GM12872 (cell line): ENCODE data around the gene GRK5.

Experiments
- TF ChIP-seq, protein P1 (sequence below): IDR thresholded peaks from 3 replicates; pipeline ENCODE4 v1.5.1; 2011; ENCODE audit warnings: low read depth, mild to moderate bottlenecking, low read length, moderate library complexity; ENCODE audit not compliant: insufficient read depth

GRK5 gene

DNA sequence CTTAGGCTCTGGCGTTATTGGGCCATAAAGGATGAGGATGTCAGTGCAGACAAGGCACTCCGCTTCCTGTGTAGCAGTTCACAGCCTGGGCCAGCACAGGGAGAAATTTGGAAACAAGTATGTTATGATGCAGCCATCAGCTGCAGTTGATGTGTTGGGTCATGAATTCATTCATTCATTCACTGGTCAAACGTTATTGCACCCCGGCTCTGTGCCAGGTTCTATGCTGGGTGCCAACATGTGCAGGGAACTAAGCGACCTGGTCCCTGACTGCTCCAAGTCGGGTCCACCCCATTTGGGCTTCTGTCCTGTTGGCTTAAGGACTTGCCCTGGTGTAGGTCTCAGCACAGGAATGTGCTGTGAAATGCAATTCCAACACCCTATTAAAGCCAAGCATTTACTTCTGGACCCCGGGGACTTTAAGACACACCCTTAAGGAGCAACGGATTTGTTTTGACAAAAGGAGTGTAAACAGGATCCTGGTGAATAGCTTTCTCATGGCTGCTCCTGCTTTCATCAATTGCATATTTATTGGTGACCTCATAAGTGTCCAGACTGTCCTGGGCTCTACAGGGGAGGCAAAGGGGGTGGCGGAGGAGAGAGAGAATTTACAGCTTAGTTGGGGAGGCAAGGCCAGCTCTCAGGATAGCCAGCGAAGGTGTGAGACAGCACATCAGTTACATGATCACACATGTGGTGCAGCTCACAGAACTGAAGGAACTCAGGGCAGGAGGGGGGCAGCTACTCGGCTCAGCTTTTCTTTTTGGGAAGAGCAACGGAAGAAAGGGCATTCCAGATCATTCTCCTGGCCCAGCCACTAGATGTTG is 158.6 kb downstream of the GRK5 start:
- TF ChIP-seq, protein P1, sequence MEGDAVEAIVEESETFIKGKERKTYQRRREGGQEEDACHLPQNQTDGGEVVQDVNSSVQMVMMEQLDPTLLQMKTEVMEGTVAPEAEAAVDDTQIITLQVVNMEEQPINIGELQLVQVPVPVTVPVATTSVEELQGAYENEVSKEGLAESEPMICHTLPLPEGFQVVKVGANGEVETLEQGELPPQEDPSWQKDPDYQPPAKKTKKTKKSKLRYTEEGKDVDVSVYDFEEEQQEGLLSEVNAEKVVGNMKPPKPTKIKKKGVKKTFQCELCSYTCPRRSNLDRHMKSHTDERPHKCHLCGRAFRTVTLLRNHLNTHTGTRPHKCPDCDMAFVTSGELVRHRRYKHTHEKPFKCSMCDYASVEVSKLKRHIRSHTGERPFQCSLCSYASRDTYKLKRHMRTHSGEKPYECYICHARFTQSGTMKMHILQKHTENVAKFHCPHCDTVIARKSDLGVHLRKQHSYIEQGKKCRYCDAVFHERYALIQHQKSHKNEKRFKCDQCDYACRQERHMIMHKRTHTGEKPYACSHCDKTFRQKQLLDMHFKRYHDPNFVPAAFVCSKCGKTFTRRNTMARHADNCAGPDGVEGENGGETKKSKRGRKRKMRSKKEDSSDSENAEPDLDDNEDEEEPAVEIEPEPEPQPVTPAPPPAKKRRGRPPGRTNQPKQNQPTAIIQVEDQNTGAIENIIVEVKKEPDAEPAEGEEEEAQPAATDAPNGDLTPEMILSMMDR: no peak

- TF ChIP-seq, protein P1: no peak
Observed at GRCh38 chr10:119367841-119368549, 160.6 kb downstream of the GRK5 start.

GRCh38 chr10:119368581-119368980 is 161.2 kb downstream of the GRK5 start:
- TF ChIP-seq, protein P1: no peak

DNA sequence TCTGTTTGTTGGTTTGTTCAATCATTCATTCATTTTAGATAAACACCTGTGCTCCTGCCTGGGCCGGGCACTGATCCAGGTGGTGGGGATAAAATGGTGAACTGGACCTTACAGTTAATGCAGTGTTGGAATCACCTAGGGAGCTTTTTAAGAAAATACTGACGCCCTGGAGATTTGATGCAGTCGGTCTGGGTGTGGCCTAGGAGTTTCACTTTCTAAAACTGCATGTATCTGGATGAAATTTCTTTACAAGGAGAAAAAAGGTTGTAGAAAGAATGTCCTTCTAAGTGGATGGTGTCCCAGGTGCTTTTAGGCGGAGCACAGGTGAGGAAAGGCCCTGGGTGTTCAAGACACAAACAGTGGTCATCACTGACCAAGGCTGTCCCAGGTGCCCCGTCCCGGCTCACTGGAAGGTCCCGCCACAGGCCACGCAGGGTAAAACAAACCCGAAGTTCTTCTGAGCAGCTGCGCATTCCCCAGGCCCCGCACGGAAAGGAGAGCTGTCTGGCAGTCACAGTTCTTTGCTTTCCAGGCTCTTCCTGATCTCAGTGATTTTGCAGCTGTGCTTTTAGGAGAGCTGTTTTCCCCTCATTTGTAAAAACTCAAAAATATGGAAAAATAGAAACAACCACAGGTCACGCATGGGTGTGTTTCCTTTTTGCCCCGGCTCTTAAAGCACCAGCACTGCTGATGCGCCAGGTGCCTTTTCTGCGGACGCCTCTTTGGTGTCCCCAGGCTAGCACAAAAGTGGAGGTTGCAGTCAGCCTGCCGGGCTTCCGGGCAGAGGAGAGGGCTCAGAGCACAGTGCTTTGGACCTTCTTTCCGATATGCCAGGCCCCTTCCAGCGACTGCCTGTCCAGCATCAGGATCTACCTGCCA is 161.9 kb downstream of the GRK5 start:
- TF ChIP-seq, protein P1: no peak

- TF ChIP-seq, protein P1: no peak
Observed at GRCh38 chr10:119370111-119370741, 162.9 kb downstream of the GRK5 start.

GRCh38 chr10:119370972-119371703 is 163.8 kb downstream of the GRK5 start:
- TF ChIP-seq, protein P1: no peak
